ENCODE results near the gene MAPK12.

The MAPK12 gene

DNA sequence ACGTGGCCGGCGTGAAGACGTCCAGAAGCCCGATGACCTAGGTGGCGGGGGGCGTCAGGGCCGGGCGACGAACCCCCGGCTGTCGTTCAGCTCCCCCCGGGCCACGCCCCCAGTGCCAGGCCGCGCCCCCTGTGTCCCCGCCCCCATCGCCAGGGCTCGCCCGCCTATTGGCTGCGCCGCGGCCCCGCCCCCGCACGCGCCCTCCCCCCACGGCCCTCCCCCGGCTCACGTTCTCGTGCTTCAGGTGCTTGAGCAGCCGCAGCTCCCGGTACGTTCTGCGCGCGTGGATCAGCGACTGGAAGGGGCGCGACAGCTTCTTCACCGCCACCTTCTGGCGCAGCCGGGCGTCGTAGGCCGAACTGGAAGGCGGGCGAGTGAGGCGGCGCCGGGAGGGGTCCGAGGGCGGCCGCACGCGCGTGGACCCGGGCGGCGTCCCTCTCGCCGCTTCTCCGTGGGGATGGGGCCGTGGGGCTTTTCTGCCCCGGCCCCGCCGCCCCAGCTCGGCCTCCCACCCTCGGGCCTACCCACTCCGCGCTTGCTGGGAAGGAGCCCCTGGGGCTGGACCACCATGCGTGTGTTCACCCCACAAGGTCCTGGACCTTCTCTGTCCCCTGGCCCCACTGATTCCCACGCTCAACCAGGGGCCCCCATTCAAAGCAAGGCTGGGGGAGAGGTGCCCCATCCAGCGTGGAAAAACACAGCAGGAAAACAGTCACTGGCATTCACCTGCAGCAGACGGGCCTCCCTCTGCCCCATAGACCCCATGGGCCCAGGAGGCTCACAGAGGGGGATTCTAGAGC is 6.3 kb upstream of the MAPK12 start:
- peak overlapping the region; percentile 54 for H3K4me3 ChIP-seq (ENCODE audit: low read depth, low read length)
- TF ChIP-seq, protein P1, sequence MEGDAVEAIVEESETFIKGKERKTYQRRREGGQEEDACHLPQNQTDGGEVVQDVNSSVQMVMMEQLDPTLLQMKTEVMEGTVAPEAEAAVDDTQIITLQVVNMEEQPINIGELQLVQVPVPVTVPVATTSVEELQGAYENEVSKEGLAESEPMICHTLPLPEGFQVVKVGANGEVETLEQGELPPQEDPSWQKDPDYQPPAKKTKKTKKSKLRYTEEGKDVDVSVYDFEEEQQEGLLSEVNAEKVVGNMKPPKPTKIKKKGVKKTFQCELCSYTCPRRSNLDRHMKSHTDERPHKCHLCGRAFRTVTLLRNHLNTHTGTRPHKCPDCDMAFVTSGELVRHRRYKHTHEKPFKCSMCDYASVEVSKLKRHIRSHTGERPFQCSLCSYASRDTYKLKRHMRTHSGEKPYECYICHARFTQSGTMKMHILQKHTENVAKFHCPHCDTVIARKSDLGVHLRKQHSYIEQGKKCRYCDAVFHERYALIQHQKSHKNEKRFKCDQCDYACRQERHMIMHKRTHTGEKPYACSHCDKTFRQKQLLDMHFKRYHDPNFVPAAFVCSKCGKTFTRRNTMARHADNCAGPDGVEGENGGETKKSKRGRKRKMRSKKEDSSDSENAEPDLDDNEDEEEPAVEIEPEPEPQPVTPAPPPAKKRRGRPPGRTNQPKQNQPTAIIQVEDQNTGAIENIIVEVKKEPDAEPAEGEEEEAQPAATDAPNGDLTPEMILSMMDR (IDR thresholded peaks at IDR 0.05; ENCODE audit: insufficient read depth, low read length, missing control alignments), result peak; percentile 50
- no peak for DNase-seq (ENCODE audit: low read depth, low spot score)
- ChIA-PET POLR2A (interaction anchor here (0.8 to 1.0 kb wide), 3 partner anchors 15 to 18 kb away, joined by 3 to 5 read pairs (median 4); partner anchors contain the start of gene HDAC10), CTCF (interaction anchor here (1.0 to 3.2 kb wide), 7 partner anchors 8 to 73 kb away, joined by 3 to 12 read pairs (median 4); partner anchors contain the start of gene DENND6B)

- CTCF ChIA-PET, result interaction anchor here (1.0 to 3.2 kb wide), 7 partner anchors 9 to 74 kb away, joined by 3 to 12 read pairs (median 4); partner anchors contain the start of gene DENND6B
Observed at GRCh38 chr22:50266994-50267393, 5.5 kb upstream of the MAPK12 start.

DNA sequence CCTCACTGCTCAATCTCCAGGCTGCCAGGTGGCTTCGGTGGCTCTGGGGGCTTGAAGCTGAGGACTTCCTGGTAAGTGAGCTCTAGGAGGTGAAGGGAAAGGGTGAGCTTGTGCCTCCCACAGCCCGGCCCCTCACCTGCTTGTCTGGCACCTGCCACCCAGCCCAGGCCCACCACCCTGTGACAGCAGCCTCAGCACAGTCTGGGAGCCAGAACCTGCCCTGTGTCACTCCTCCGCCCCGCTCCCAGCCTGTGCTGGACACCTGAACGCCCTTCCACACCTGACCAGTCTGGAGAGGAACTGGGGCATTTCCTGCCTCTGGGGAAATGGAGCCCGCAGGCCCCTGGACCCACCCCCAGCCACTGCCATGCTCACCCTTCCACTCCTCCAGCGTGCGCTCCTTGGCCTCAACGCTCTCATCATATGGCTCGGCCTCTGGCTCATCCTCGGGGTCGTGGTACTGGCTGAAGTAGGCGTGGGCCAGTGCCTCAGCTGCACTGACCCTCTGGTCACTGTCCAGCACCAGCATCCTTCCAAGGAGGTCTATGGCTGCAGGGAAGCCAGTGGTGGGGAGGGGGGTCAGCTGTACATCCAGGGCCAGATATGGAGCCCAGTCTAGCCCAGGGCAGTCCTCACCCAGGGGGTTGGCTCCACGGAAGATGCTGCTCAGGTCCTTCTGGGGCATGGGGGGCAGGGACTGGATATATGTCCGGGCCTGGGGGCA is 3.6 kb upstream of the MAPK12 start:
- TF ChIP-seq, protein P1 (IDR thresholded peaks at IDR 0.05; ENCODE audit: insufficient read depth, low read length, missing control alignments), result no peak
- CTCF ChIA-PET, result interaction anchor here (1.2 kb wide), 1 partner anchor 11 kb away, joined by 3 read pairs; no protein-coding TSS in a partner anchor

More at GRCh38 chr22:50266994-50267393, 5.5 kb upstream of the MAPK12 start:
- TF ChIP-seq, protein P1 (IDR thresholded peaks at IDR 0.05; ENCODE audit: insufficient read depth, low read length, missing control alignments), result no peak
- no peak for DNase-seq (ENCODE audit: low read depth, low spot score)
- POLR2A ChIA-PET, result interaction anchor here (0.8 to 1.0 kb wide), 3 partner anchors 15 to 17 kb away, joined by 3 to 5 read pairs (median 4); partner anchors contain the start of gene HDAC10
- peak overlapping the region; percentile 46 for H3K4me3 ChIP-seq (ENCODE audit: low read depth, low read length)

DNA sequence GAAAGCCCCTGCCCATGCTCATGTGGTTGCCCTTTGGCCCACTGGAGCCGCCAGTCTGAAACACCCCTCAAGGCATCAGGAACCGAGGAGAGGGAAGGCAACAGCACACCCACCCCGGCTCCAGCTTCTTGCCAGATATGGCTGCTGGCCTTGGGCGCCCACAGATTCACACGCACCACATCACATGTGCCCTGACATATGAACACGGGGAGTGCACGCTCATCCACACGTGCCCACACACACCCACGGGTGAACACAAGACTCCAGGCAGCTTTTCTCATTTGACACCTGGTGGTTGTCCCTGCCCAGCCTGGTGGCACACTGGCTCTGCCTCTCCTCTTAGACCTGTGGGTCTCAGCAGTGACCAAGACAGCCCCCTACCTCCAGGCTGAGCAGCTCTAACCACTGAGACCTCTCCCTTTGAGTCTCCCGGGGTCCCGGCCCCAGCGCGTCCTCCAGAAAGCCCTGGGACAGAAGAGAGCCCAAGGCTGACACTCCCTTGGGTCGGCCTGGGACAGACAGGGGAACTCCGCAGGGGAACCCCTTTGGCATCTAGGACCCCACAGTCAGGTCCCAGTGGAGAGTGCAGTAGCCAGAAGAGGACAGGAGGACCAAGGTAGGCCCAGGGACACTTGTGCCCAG is 2.7 kb upstream of the MAPK12 start:
- POLR2A ChIA-PET, result interaction anchor here (1.2 kb wide), 1 partner anchor 12 kb away, joined by 3 read pairs; no protein-coding TSS in a partner anchor
- no peak for DNase-seq (ENCODE audit: low read depth, low spot score)
- CTCF ChIA-PET, result interaction anchor here (0.6 to 2.5 kb wide), 5 partner anchors 8 to 78 kb away, joined by 3 to 18 read pairs (median 5); partner anchors contain the start of gene HDAC10
- TF ChIP-seq, protein P1 (IDR thresholded peaks at IDR 0.05; ENCODE audit: insufficient read depth, low read length, missing control alignments), result no peak
- no peak overlapping the region for H3K4me3 ChIP-seq (ENCODE audit: low read depth, low read length)

More for the DNA sequence above, 3.6 kb upstream of the MAPK12 start:
- DNase-seq (ENCODE audit: low read depth, low spot score), result no peak
- POLR2A ChIA-PET, result interaction anchor here (1.2 kb wide), 1 partner anchor 13 kb away, joined by 3 read pairs; no protein-coding TSS in a partner anchor
- no peak overlapping the region for H3K4me3 ChIP-seq (ENCODE audit: low read depth, low read length)

DNA sequence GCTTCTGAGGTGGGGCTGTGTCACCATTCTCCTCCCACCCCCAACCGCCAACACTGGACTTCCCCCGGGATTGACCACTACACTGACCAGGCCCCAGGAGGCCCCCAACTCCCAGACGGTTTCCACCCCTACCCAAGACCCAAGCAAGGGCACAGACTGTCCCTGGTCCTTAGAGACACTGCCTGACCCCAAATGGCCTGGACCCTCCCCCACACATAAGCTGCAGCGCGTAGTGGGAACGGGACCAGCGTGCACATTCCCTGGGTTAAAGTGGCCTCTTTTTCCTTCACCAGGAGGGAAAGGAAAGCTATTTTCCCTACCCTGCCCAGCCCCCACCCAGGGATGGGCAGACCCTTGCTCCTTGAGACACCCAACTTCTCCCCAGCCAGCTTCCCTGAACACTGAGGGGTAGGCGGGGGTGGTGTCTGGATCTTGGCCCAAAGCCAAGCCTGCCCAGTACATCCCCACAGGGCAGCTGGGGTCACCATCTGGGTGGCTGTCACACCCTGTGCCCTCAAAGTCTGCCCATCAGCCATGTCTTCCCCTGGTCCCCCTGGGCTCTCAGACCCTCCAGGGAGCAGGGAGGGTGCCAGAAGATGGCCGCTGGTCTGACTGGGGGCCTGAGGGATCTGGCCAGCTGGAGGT is 1.6 kb upstream of the MAPK12 start:
- DNase-seq (ENCODE audit: low read depth, low spot score), result no peak
- CTCF ChIA-PET, result interaction anchor here (0.8 to 2.5 kb wide), 9 partner anchors 12 to 79 kb away, joined by 3 to 18 read pairs (median 5); partner anchors contain the start of genes DENND6B and HDAC10
- POLR2A ChIA-PET, result interaction anchor here (2.6 kb wide), 1 partner anchor 43 kb away, joined by 11 read pairs; no protein-coding TSS in a partner anchor
- no peak overlapping the region for H3K4me3 ChIP-seq (ENCODE audit: low read depth, low read length)
- TF ChIP-seq, protein P1 (IDR thresholded peaks at IDR 0.05; ENCODE audit: insufficient read depth, low read length, missing control alignments), result no peak
